Right lobe of liver (tissue), 6 donors: ENCODE measurements around the gene ST6GALNAC5. TPM values are rescaled to one million over a fixed set of nuclear protein-coding genes. Genes with fewer than 3 reads are reported as not detected.

Experiments used
- ATAC-seq, 4 donors: fragments of 200-7000 bp; cut with Tn5 transposase; one replicate each; pipeline ENCODE4 v1.9.1; 2020; ENCODE audit warnings: mild to moderate bottlenecking in 4 of 4, moderate library complexity in 4 of 4
- DNase-seq, 3 donors: peaks; one replicate each; pipeline ENCODE4 v3.0.0-alpha.2; 2020
- H3K27ac ChIP-seq, 3 donors: fragments of 200-600 bp; one replicate each; pipeline ENCODE4 v1.8.0; 2022
- H3K27me3 ChIP-seq, 2 donors: fragments of 200-600 bp; one replicate each; pipeline ENCODE4 v1.8.0; 2022
- H3K36me3 ChIP-seq, 4 donors: fragments of 200-600 bp; sonication (generic) in 1 of 4; one replicate each; pipeline versions ENCODE4 v1.5.1 to v1.8.0; 2017 to 2022; ENCODE audit warnings: control low read depth in 1 of 4
- H3K4me1 ChIP-seq, 4 donors: fragments of 200-600 bp; sonication (generic) in 1 of 4; one replicate each; pipeline versions ENCODE4 v1.5.1 to v1.8.0; 2017 to 2022; ENCODE audit warnings: control low read depth in 1 of 4
- H3K4me3 ChIP-seq, 3 donors: fragments of 200-600 bp; one replicate each; pipeline ENCODE4 v1.8.0; 2022
- H3K9me3 ChIP-seq, 4 donors: fragments of 200-600 bp; sonication (generic) in 1 of 4; one replicate each; pipeline versions ENCODE4 v1.5.1 to v1.8.0; 2017 to 2022; ENCODE audit warnings: control low read depth in 1 of 4
- CTCF ChIP-seq, 4 donors: fragments of 200-600 bp in 3 of 4; fragments of 450-650 bp in 1 of 4; IDR thresholded peaks; one replicate each; pipeline versions ENCODE4 v1.5.1 to v1.8.0; 2016 to 2022; ENCODE audit warnings: antibody characterized with exemption in 4 of 4, mild to moderate bottlenecking in 2 of 4
- POLR2A ChIP-seq: fragments of 450-650 bp; IDR thresholded peaks from one replicate; pipeline ENCODE4 v1.6.1; 2017; ENCODE audit warnings: antibody characterized with exemption, mild to moderate bottlenecking
- WGBS: methylation state at CpG from one replicate; pipeline ENCODE4 v1.1.6; 2018; ENCODE audit warnings: low coverage, low lambda C conversion rate; ENCODE audit not compliant: insufficient coverage; ENCODE audit errors: missing lambda C conversion rate; 5-methylcytosine and 5-hydroxymethylcytosine counted together
- intact Hi-C, 2 donors: fragments of 100-400 bp; cut with DNase I; formaldehyde crosslinking; loops; one replicate each; pipeline versions ENCODE4 v1.11.2 to v1.14.1; 2022
- total RNA-seq, 6 experiments: library from RNA; depleted of rRNA in 2 of 6; stranded (reverse); fragments of >200 nt in 2 of 6; fragmentation: NEBNext Ultra II Directional in 3 of 6; extraction: Animal tissue kit (Norgen Biotek cat#: 25700) in 3 of 6; gene quantifications; one replicate each; pipeline versions ENCODE4 v1.1.0 to v1.2.4, GENCODE V29; 2016 to 2023
- donor health status: DM: no; HTN: yes; CAD: no.
- donor health status: DM: no; HTN: no; CAD: no.
- donor health status: DM: no; HTN: no; CAD: no.
- donor health status: DM: no; HTN: yes; CAD: no.
- donor health status: DM: no; HTN: yes; CAD: no.

ST6GALNAC5 gene
- total RNA-seq, 6 experiments from 2014 or later = not detected

DNA sequence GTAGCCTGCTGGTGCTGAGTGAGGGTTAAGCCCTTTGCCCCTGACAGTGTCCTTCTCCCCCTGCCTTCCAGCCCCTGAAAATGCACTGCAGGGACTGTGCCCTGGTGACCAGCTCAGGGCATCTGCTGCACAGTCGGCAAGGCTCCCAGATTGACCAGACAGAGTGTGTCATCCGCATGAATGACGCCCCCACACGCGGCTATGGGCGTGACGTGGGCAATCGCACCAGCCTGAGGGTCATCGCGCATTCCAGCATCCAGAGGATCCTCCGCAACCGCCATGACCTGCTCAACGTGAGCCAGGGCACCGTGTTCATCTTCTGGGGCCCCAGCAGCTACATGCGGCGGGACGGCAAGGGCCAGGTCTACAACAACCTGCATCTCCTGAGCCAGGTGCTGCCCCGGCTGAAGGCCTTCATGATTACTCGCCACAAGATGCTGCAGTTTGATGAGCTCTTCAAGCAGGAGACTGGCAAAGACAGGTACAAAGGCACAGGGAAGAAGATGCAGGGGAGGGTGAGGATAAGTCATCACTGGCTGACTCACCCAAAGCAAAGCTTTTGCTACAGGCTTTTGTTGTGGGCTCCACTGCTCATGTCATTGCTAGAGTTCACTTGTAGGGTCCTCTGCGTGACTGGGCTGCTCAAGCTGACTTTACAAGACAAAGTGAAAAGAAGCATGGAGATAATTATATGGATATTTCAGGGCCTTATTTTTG is 177.0 kb downstream of the ST6GALNAC5 start:
- H3K36me3 ChIP-seq = no peaks in the 10 kb centered on the region
- DNase-seq = no peak
- no peaks in the 10 kb centered on the region for H3K4me1 ChIP-seq
- H3K4me3 ChIP-seq = no peak overlapping the region
- no peak overlapping the region for H3K27ac ChIP-seq
- intact Hi-C loops = no loop called here
- no peak for TF ChIP-seq POLR2A
- TF ChIP-seq CTCF (IDR thresholded peaks at IDR 0.05) = no peak
- H3K9me3 ChIP-seq = no peaks in the 10 kb centered on the region
- ATAC-seq = no peak
- WGBS = 66% methylated on average over 5 of the region's 20 CpGs
- no peaks in the 10 kb centered on the region for H3K27me3 ChIP-seq

DNA sequence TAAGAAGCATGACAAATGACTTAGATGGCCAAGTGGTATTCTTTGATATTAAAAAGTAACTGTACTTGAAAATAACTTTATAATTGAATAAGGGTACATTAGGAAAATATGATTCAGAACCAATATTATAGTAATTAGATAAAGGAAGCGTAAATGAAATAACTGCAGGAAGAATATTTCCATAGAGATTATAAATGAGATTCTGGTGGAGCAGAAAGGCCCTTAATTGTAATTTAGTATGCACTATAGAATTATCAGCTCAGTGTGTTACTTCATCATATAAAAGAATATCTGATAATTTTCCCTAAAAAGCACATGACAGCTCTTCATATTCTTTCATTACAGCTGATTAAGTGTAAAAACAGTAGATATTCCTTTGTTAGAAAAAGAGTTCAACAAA is 180.3 kb downstream of the ST6GALNAC5 start:
- Histone ChIP-seq H3K4me1 (no peaks in the 10 kb centered on the region), H3K27ac (no peak overlapping the region), H3K27me3 (no peaks in the 10 kb centered on the region), H3K4me3 (no peak overlapping the region), H3K9me3 (no peaks in the 10 kb centered on the region), H3K36me3 (no peaks in the 10 kb centered on the region)
- intact Hi-C loops = no loop called here
- TF ChIP-seq POLR2A (no peak), CTCF (IDR thresholded peaks at IDR 0.05) (no peak)
- 45% methylated on average over 1 of the region's 1 CpG for WGBS
- ATAC-seq (no peak), DNase-seq (no peak)

DNA sequence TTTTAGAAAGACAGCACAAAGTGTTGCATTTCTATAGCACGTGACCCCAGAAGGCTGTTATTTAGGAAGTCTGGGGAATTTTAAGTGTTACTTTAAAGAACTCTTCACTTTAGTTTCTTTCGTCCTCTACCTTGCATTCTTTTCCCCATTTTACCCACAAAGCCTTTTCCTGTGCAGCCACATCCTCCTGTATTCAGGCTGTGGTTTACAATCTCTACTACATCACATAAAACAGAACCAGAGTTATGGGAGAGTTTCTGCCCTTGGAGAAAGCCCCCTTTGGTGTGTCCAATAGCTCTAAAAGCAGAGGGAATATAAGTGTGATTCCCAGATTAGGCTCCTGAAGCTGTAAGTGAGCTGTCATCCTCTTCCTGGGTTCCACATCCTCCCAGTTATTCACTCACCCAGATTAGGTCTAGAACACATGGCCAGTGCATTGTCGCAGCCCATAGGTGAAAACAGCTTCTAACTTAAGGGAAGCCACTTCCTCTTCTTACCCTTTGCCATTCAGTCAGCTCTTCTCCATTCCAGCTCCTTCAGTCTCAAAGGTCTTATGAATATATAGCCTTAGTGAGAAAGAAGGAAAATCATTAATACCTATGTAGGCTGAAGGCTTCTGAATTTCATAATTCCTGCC is 180.8 kb downstream of the ST6GALNAC5 start:
- no peak for ATAC-seq
- 43% methylated on average over 3 of the region's 3 CpGs for WGBS
- Histone ChIP-seq H3K27me3 (no peaks in the 10 kb centered on the region), H3K9me3 (no peaks in the 10 kb centered on the region), H3K36me3 (no peaks in the 10 kb centered on the region), H3K4me3 (no peak overlapping the region), H3K4me1 (no peaks in the 10 kb centered on the region), H3K27ac (no peak overlapping the region)
- intact Hi-C loops = no loop called here
- TF ChIP-seq POLR2A (no peak), CTCF (IDR thresholded peaks at IDR 0.05) (no peak)
- no peak for DNase-seq

DNA sequence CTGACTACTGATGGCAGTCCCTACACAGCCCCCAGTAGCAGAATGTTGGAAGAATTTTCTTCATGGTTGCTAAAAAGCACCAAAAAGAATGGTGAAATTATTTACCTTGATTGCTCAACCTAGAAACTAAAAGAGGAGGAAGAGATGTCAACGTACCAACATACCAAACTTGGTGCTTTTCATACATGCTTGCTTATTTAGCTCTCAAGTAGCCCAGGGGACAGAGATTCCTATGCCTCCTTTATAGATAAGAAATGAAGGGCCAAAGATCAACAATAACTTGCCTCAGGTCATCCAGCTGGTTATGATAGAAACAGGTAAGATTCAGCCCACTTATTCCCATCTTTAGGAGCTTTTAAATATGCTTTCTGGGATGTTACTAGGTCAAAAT is 181.3 kb downstream of the ST6GALNAC5 start:
- Histone ChIP-seq H3K27me3 (no peaks in the 10 kb centered on the region), H3K9me3 (no peaks in the 10 kb centered on the region), H3K36me3 (no peaks in the 10 kb centered on the region), H3K4me3 (no peak overlapping the region), H3K27ac (no peak overlapping the region), H3K4me1 (no peaks in the 10 kb centered on the region)
- WGBS = 9% methylated on average over 1 of the region's 1 CpG
- DNase-seq (no peak), ATAC-seq (no peak)
- intact Hi-C loops = no loop called here
- TF ChIP-seq CTCF (IDR thresholded peaks at IDR 0.05) = no peak
- TF ChIP-seq POLR2A = no peak
